ENCODE results near the gene TSGA10IP.

DNA sequence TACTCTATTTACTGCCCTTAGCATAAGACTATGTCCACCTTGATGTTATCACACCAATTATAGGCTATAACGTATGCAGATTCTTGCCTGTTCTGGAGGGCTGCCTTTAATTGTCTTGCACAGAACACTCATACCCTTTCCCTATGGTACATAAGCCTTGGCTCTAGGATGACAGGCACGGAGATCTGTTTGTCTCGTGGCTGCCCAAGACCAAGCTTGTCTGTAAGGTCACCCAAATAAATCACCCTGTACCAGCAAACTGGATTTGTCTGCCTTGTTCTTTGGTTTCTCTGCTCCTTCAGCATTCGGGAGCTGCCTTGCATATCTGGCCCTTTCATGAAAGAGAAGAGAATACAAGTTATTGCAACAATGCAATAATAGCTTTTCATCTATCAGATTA, 7.5 kb upstream of the TSGA10IP start:
- TF ChIP-seq, protein P1, sequence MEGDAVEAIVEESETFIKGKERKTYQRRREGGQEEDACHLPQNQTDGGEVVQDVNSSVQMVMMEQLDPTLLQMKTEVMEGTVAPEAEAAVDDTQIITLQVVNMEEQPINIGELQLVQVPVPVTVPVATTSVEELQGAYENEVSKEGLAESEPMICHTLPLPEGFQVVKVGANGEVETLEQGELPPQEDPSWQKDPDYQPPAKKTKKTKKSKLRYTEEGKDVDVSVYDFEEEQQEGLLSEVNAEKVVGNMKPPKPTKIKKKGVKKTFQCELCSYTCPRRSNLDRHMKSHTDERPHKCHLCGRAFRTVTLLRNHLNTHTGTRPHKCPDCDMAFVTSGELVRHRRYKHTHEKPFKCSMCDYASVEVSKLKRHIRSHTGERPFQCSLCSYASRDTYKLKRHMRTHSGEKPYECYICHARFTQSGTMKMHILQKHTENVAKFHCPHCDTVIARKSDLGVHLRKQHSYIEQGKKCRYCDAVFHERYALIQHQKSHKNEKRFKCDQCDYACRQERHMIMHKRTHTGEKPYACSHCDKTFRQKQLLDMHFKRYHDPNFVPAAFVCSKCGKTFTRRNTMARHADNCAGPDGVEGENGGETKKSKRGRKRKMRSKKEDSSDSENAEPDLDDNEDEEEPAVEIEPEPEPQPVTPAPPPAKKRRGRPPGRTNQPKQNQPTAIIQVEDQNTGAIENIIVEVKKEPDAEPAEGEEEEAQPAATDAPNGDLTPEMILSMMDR (optimal IDR thresholded peaks at IDR 0.05 in 1 of 3, IDR thresholded peaks at IDR 0.05 in 1 of 3, conservative IDR thresholded peaks at IDR 0.05 in 1 of 3; ENCODE audit: extremely low read depth in 1 of 3, insufficient read depth in 2 of 3, low read length in 3 of 3): no peak
- TF ChIP-seq EZH2 (IDR thresholded peaks at IDR 0.05; ENCODE audit: low read length): no peak

Measured in keratinocyte (primary cell).